ENCODE data around the gene RBFOX2.
"Not testable (repeated sequence)": the region's sequence is repeated elsewhere in the genome, so short reads cannot be mapped to it uniquely, and the experiment has no call there.

Gene RBFOX2

GRCh38 chr22:35703861-35704584, 324.6 kb downstream of the RBFOX2 start:
- DNase-seq (ENCODE audit: insufficient read length, low spot score) (no peak), FAIRE-seq (no peak)
- no peak for TF ChIP-seq POLR2A (IDR thresholded peaks at IDR 0.05; ENCODE audit: low read depth, low read length)

GRCh38 chr22:35699852-35700251, 328.8 kb downstream of the RBFOX2 start:
- DNase-seq (ENCODE audit: insufficient read length, low spot score); FAIRE-seq: not testable (repeated sequence)

GRCh38 chr22:35697142-35697541, 331.5 kb downstream of the RBFOX2 start:
- DNase-seq (ENCODE audit: insufficient read length, low spot score) = no peak
- no peak for TF ChIP-seq POLR2A (IDR thresholded peaks at IDR 0.05; ENCODE audit: low read depth, low read length)
- FAIRE-seq = no peak

GRCh38 chr22:35695202-35695601, 333.4 kb downstream of the RBFOX2 start:
- no peak for FAIRE-seq
- DNase-seq (ENCODE audit: insufficient read length, low spot score) = no peak
- no peak for TF ChIP-seq POLR2A (IDR thresholded peaks at IDR 0.05; ENCODE audit: low read depth, low read length)

GRCh38 chr22:35690001-35690400, 338.6 kb downstream of the RBFOX2 start:
- no peak for TF ChIP-seq POLR2A (IDR thresholded peaks at IDR 0.05; ENCODE audit: low read depth, low read length)
- FAIRE-seq (no peak), DNase-seq (ENCODE audit: insufficient read length, low spot score) (no peak)

- no peak for TF ChIP-seq POLR2A (IDR thresholded peaks at IDR 0.05; ENCODE audit: low read depth, low read length)
- DNase-seq (ENCODE audit: insufficient read length, low spot score) (no peak), FAIRE-seq (no peak)
Observed at GRCh38 chr22:35688913-35689675, 339.5 kb downstream of the RBFOX2 start.
